Measurements from ENCODE around the gene SHB. TPM values are rescaled to one million over a fixed set of nuclear protein-coding genes. Genes with fewer than 3 reads are reported as not detected.

SHB gene
- total RNA-seq, 1 experiment from 2014 or later: 7.6 TPM

DNA sequence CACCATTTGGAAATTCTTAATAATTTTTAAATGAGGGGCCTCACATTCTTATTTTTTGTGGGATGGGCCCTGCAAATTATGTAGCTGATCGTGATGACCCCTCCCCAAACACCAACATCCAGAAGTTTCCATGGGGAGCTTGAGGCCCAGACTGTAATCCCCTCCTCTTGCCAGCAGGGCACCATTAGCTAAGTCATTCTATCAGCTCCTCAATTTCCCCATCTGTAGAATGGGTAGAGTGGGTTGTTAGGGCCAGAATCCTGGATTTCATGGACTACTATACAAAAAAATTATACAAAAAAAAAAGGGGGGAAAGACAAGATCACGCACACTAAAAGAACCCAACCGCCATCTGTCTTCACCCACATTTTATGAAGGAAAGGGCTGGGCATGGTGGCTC is 38.4 kb downstream of the SHB start:
- H3K4me3 Mint-ChIP-seq (ENCODE audit: low read depth, unreplicated experiment): no peak overlapping the region
- BruUV-seq (replicated peaks): no TSS peak
- DNase-seq: no peak
- CTCF ChIA-PET: no interaction called here
- no peak overlapping the region for H3K27ac Mint-ChIP-seq (ENCODE audit: unreplicated experiment)
- no peaks in the 10 kb centered on the region for H3K9me3 Mint-ChIP-seq (ENCODE audit: low read depth, unreplicated experiment)
- H3K27me3 Mint-ChIP-seq (ENCODE audit: unreplicated experiment): no peaks in the 10 kb centered on the region
- TF ChIP-seq, protein P1, sequence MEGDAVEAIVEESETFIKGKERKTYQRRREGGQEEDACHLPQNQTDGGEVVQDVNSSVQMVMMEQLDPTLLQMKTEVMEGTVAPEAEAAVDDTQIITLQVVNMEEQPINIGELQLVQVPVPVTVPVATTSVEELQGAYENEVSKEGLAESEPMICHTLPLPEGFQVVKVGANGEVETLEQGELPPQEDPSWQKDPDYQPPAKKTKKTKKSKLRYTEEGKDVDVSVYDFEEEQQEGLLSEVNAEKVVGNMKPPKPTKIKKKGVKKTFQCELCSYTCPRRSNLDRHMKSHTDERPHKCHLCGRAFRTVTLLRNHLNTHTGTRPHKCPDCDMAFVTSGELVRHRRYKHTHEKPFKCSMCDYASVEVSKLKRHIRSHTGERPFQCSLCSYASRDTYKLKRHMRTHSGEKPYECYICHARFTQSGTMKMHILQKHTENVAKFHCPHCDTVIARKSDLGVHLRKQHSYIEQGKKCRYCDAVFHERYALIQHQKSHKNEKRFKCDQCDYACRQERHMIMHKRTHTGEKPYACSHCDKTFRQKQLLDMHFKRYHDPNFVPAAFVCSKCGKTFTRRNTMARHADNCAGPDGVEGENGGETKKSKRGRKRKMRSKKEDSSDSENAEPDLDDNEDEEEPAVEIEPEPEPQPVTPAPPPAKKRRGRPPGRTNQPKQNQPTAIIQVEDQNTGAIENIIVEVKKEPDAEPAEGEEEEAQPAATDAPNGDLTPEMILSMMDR (IDR thresholded peaks at IDR 0.05; ENCODE audit: unreplicated experiment): no peak
- peaks cover 13% of the 10 kb centered on the region for H3K4me1 Mint-ChIP-seq (ENCODE audit: low read depth, unreplicated experiment)
- intact Hi-C loops (cut with micrococcal nuclease; ENCODE audit: unreplicated experiment): no loop called here
- no peaks in the 10 kb centered on the region for H3K36me3 Mint-ChIP-seq (ENCODE audit: insufficient read depth, unreplicated experiment)

DNA sequence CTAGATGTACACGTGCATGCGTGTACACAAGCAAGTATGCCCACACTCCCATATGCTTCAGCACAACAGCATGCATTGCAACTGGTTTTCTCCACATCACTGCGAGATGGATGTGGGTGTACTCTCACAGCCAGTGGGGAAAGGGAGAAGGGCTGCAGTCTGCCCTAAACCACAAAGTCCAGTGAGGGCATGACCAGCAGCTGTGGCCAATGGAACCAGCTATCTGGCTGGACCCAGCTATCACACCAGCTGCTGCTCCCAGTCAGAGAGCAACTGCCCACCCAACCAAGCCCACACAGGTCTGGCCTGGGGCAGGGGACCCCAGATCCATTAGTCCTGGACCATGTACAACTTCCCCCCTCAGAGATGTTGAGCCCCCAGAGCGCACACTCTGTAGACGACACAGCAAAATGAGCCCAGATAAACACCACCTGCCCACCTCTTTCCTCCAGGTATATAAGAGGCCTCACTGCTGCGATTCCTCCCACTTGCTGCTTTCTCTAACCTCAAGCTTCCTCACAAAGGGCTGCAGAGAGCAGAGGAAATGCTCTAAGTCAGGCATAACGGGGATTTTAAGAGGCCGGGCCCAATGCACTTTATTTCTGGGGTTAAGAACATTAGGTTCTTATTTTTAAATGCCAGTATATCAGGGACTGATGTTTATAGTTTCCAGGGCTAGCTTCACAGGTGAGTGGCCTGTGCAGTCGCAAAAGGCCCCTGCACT is 39.0 kb downstream of the SHB start:
- H3K27ac Mint-ChIP-seq (ENCODE audit: unreplicated experiment): no peak overlapping the region
- no peak overlapping the region for H3K4me3 Mint-ChIP-seq (ENCODE audit: low read depth, unreplicated experiment)
- intact Hi-C loops (cut with micrococcal nuclease; ENCODE audit: unreplicated experiment): no loop called here
- H3K27me3 Mint-ChIP-seq (ENCODE audit: unreplicated experiment): no peaks in the 10 kb centered on the region
- no TSS peak for BruUV-seq (replicated peaks)
- H3K4me1 Mint-ChIP-seq (ENCODE audit: low read depth, unreplicated experiment): peaks cover 14% of the 10 kb centered on the region
- H3K9me3 Mint-ChIP-seq (ENCODE audit: low read depth, unreplicated experiment): no peaks in the 10 kb centered on the region
- no peak for DNase-seq
- CTCF ChIA-PET: no interaction called here
- TF ChIP-seq, protein P1 (IDR thresholded peaks at IDR 0.05; ENCODE audit: unreplicated experiment): no peak
- H3K36me3 Mint-ChIP-seq (ENCODE audit: insufficient read depth, unreplicated experiment): no peaks in the 10 kb centered on the region

DNA sequence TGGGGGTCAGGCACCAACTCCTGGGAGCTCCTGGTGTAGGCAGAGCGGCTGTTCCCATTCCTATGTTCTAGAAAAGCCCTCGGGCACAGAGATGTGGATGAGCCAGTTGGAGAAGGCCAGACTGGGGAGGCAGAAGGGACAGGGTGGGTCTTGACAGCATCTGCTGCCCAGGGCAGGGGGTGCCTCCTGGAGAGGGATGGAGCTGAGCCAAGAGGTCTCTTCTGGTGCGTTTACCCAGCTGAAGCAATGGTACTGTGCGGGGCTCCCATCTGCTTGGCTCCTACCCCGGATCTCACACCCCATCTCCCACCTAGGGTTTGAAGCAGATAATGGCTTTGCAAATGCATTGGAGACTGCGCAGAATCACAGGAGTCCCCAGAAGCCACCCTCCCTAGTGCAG is 41.3 kb downstream of the SHB start:
- H3K9me3 Mint-ChIP-seq (ENCODE audit: low read depth, unreplicated experiment): no peaks in the 10 kb centered on the region
- peaks cover 27% of the 10 kb centered on the region for H3K4me1 Mint-ChIP-seq (ENCODE audit: low read depth, unreplicated experiment)
- no peak overlapping the region for H3K27ac Mint-ChIP-seq (ENCODE audit: unreplicated experiment)
- H3K36me3 Mint-ChIP-seq (ENCODE audit: insufficient read depth, unreplicated experiment): no peaks in the 10 kb centered on the region
- CTCF ChIA-PET: interaction anchor here (1.0 to 1.8 kb wide), 2 partner anchors 9 to 10 kb away, joined by 3 to 8 read pairs; no protein-coding TSS in a partner anchor
- BruUV-seq (replicated peaks): no TSS peak
- intact Hi-C loops (cut with micrococcal nuclease; ENCODE audit: unreplicated experiment): no loop called here
- no peaks in the 10 kb centered on the region for H3K27me3 Mint-ChIP-seq (ENCODE audit: unreplicated experiment)
- TF ChIP-seq, protein P1 (IDR thresholded peaks at IDR 0.05; ENCODE audit: unreplicated experiment): no peak
- H3K4me3 Mint-ChIP-seq (ENCODE audit: low read depth, unreplicated experiment): no peak overlapping the region
- no peak for DNase-seq

DNA sequence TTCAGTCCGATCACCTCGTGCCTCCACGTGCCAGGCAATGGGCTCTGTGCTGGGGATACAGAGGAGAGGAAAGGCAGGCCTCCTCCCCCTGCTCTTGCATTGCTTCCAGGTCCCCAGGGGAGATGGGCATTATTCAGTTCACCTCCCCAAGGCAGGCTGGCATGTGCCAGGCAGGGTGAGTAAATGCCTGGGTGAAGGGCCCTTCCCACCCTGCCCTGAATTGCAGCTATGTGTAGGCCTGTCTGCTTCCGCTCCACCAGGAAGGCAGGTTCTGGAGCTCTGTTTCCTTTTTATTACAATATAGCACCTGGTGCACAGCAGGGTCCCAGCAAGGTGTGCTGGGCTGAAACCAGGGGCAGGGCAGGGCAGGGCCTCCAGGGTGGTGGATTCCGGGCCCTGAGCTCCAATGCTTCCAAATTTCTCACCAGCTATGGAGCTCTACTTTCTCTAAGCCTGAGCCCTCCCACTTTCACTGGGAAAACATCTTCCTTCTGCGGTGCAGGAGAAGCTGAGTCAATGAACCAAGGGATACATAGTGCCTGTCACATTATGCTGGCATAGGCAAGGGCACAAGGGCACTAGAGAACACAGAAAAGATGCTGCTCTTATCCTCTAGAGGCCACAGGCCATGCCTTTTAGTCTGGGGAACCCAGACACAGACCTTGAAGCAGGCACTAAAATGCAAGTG is 42.0 kb downstream of the SHB start:
- no TSS peak for BruUV-seq (replicated peaks)
- H3K4me3 Mint-ChIP-seq (ENCODE audit: low read depth, unreplicated experiment): no peak overlapping the region
- intact Hi-C loops (cut with micrococcal nuclease; ENCODE audit: unreplicated experiment): no loop called here
- TF ChIP-seq, protein P1 (IDR thresholded peaks at IDR 0.05; ENCODE audit: unreplicated experiment): no peak
- H3K4me1 Mint-ChIP-seq (ENCODE audit: low read depth, unreplicated experiment): peaks cover 20% of the 10 kb centered on the region
- H3K27me3 Mint-ChIP-seq (ENCODE audit: unreplicated experiment): no peaks in the 10 kb centered on the region
- no peaks in the 10 kb centered on the region for H3K36me3 Mint-ChIP-seq (ENCODE audit: insufficient read depth, unreplicated experiment)
- no peak for DNase-seq
- no peaks in the 10 kb centered on the region for H3K9me3 Mint-ChIP-seq (ENCODE audit: low read depth, unreplicated experiment)
- H3K27ac Mint-ChIP-seq (ENCODE audit: unreplicated experiment): peak overlapping the region; percentile 27
- CTCF ChIA-PET: interaction anchor here (1.0 to 1.8 kb wide), 2 partner anchors 8 to 10 kb away, joined by 3 to 8 read pairs; no protein-coding TSS in a partner anchor
